GM10248 (cell line): ENCODE measurements around the gene HEPACAM.

Experiments used
- CTCF ChIA-PET: fragments of 300-600 bp; sonication (Branson Sonifier 250); formaldehyde crosslinking; extraction: SDS; loops from one replicate; lab custom pipeline; 2021; ENCODE audit warnings: antibody characterized with exemption; lab: Yijun Ruan, JAX
- POLR2A ChIA-PET: fragments of 350-650 bp; sonication (Branson Sonifier 250); formaldehyde crosslinking; extraction: SDS; loops from one replicate; lab custom pipeline; 2020; ENCODE audit warnings: antibody characterized with exemption; lab: Yijun Ruan, JAX
- DNase-seq: peaks from one replicate; pipeline ENCODE4 v3.0.0; 2012; ENCODE audit errors: extremely low spot score
- TF ChIP-seq, protein P1 (sequence below): IDR thresholded peaks from 2 replicates; pipeline ENCODE4 v1.5.1; 2012; ENCODE audit warnings: mild to moderate bottlenecking, low read depth; ENCODE audit errors: extremely low read depth, missing control alignments, control extremely low read depth

The HEPACAM gene

GRCh38 chr11:124877910-124878758 lies 57.7 kb downstream of the HEPACAM start:
- DNase-seq, result no peak
- ChIA-PET CTCF (interaction anchor here (1.0 to 1.4 kb wide), 2 partner anchors 10 to 25 kb away, joined by 3 to 4 read pairs; no protein-coding TSS in a partner anchor), POLR2A (no interaction called here)
- TF ChIP-seq, protein P1, sequence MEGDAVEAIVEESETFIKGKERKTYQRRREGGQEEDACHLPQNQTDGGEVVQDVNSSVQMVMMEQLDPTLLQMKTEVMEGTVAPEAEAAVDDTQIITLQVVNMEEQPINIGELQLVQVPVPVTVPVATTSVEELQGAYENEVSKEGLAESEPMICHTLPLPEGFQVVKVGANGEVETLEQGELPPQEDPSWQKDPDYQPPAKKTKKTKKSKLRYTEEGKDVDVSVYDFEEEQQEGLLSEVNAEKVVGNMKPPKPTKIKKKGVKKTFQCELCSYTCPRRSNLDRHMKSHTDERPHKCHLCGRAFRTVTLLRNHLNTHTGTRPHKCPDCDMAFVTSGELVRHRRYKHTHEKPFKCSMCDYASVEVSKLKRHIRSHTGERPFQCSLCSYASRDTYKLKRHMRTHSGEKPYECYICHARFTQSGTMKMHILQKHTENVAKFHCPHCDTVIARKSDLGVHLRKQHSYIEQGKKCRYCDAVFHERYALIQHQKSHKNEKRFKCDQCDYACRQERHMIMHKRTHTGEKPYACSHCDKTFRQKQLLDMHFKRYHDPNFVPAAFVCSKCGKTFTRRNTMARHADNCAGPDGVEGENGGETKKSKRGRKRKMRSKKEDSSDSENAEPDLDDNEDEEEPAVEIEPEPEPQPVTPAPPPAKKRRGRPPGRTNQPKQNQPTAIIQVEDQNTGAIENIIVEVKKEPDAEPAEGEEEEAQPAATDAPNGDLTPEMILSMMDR, result no peak

GRCh38 chr11:124877631-124877909 lies 58.3 kb downstream of the HEPACAM start:
- ChIA-PET POLR2A (no interaction called here), CTCF (interaction anchor here (1.0 to 1.4 kb wide), 2 partner anchors 10 to 25 kb away, joined by 3 to 4 read pairs; no protein-coding TSS in a partner anchor)
- DNase-seq, result peak; percentile 16
- TF ChIP-seq, protein P1, result no peak

- peak; percentile 24 for DNase-seq
- POLR2A ChIA-PET, result no interaction called here
- CTCF ChIA-PET, result interaction anchor here (0.6 to 2.1 kb wide), 38 partner anchors 8 to 550 kb away, joined by 3 to 28 read pairs (median 4); partner anchors contain the start of genes HEPN1, ROBO4 and TBRG1
Measured at GRCh38 chr11:124876818-124877630, 58.8 kb downstream of the HEPACAM start.

DNA sequence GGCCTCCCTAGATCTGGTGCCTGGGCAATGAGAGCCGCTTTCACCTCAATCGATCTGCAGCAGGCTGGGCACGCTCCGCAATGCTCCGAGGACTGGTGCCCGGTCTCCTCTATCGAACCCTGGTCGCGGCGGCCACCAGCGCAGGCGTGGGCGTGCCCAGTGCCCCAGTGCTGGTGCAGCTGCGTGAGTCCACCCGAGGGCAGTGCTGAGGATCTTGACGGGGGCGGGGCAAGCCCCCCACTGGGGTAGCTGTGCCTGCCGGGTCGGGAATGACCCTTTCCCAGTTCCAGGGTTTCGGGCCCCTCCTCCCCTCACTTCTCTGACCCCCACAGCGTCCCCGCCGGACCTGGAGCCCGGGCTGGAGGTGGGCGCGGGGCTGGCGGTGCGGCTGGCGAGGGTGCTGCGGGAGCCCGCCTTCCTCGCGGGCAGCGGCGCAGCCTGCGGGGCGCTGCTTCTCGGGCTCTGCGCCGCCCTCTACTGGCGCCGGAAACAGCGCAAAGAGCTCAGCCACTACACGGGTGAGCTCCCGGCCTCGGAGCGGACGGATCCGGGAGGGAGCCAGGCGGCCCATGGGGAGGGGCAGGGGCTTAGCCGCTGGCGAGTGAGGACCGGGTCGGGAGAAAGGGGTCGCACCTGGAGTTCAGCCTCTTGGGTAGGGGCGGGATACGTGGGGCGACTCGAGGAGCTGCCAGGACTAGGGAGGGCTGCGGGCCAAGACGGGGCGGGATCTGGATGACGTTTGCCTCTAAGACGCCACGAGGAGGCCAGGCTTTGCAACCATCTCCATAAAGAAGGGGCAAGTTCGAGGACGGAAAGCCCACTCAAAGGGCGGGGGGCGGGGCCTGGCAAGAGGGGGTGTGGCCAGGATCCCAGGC lies 59.7 kb downstream of the HEPACAM start:
- peak; percentile 91 for DNase-seq
- ChIA-PET CTCF (interaction anchor here (0.6 to 2.1 kb wide), 37 partner anchors 8 to 551 kb away, joined by 3 to 28 read pairs (median 4); partner anchors contain the start of genes HEPN1, ROBO4 and TBRG1), POLR2A (interaction anchor here (0.7 kb wide), 1 partner anchor 58 kb away, joined by 6 read pairs; no protein-coding TSS in a partner anchor)
- TF ChIP-seq, protein P1, result peak; percentile 93

More at GRCh38 chr11:124876818-124877630, 58.8 kb downstream of the HEPACAM start:
- TF ChIP-seq, protein P1, result no peak

DNA sequence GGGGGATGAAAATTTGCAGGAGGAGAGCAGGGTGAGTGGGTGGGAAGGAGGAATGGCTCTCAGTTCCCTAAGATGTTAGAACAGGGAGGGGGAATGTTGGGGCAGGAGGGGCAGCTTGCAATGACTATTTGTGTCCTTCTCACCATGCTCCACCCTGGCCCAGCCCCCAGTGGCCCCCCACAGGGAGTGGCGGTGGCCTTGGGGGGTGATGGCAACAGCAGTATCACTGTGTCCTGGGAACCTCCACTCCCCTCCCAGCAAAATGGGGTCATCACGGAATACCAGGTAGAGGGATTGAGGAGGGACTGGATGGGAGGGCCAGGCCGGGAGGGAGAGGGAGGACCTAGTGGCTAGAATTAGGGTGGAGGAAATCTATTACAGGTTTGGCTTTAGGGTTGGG lies 60.4 kb downstream of the HEPACAM start:
- CTCF ChIA-PET, result interaction anchor here (1.2 to 2.1 kb wide), 7 partner anchors 9 to 478 kb away, joined by 3 to 28 read pairs (median 7); no protein-coding TSS in a partner anchor
- TF ChIP-seq, protein P1, result no peak
- POLR2A ChIA-PET, result no interaction called here
- no peak for DNase-seq
